ENCODE data around the gene PSAT1.
"Not testable (repeated sequence)": the region's sequence is repeated elsewhere in the genome, so short reads cannot be mapped to it uniquely, and the experiment has no call there.

GRCh38 chr9:78284181-78284580 lies 12.7 kb upstream of the PSAT1 start:
- TF ChIP-seq ESRRA (CRISPR knock-in tag; IDR thresholded peaks at IDR 0.05; ENCODE audit: low read depth); CTCF (CRISPR knock-in tag; IDR thresholded peaks at IDR 0.05); ZNF430 (CRISPR knock-in tag; IDR thresholded peaks at IDR 0.05); MEF2D (CRISPR knock-in tag; IDR thresholded peaks at IDR 0.05); DPF2 (CRISPR knock-in tag; IDR thresholded peaks at IDR 0.05; ENCODE audit: borderline replicate concordance, low read depth); ZBTB33 (CRISPR knock-in tag; IDR thresholded peaks at IDR 0.05); SP1 (IDR thresholded peaks at IDR 0.05); SP1 (CRISPR knock-in tag; IDR thresholded peaks at IDR 0.05): not testable (repeated sequence)

Measured in HepG2 (cell line).